GM12878 (cell line): Measurements from ENCODE around the gene PPP3CA. TPM values are rescaled to one million over a fixed set of nuclear protein-coding genes. Genes with fewer than 3 reads are reported as not detected.

Experiments used
- ATAC-seq: fragments of 200-7000 bp; cut with Tn5 transposase; 3 replicates; pipeline ENCODE4 v1.9.1; 2020; ENCODE audit warnings: mild to moderate bottlenecking, moderate library complexity
- BruUV-seq: library from RNA; stranded (reverse); fragments of 400-500 nt; replicated peaks from 2 replicates; lab custom pipeline; 2021; lab: Mats Ljungman, UMichigan
- CTCF ChIA-PET: fragments of 300-600 bp; sonication (Branson Sonifier 250); formaldehyde crosslinking; extraction: SDS; loops from one replicate; lab custom pipeline; 2021; ENCODE audit warnings: inconsistent platforms; lab: Yijun Ruan, JAX
- POLR2A ChIA-PET: fragments of 350-600 bp; formaldehyde crosslinking; extraction: SDS; loops from one replicate; lab custom pipeline; 2021; ENCODE audit warnings: inconsistent platforms; lab: Charles Lee
- RAD21 ChIA-PET: fragments of 300-600 bp; sonication (Branson Sonifier 250); formaldehyde crosslinking; loops from one replicate; lab custom pipeline; 2023; ENCODE audit warnings: antibody characterized with exemption; ENCODE audit not compliant: unreplicated experiment; lab: Charles Lee
- SMC1A ChIA-PET: fragments of 300-600 bp; sonication (Branson Sonifier 250); formaldehyde crosslinking; loops from one replicate; lab custom pipeline; 2023; ENCODE audit not compliant: unreplicated experiment, uncharacterized antibody; lab: Charles Lee
- DNase-seq: peaks from one replicate; pipeline ENCODE4 v3.0.0-alpha.2; 2011; ENCODE audit warnings: low read depth, low spot score
- FAIRE-seq: peaks from 3 replicates; lab custom pipeline; 2011; peaks lifted over from hg19 to GRCh38; lab: Jason Lieb, UNC
- H2AFZ ChIP-seq: 2 replicates; pipeline ENCODE4 v1.6.0; 2011; ENCODE audit warnings: low read depth, low read length, control low read depth; ENCODE audit not compliant: control insufficient read depth
- H3K27ac ChIP-seq: 2 replicates; pipeline ENCODE4 v1.5.1; 2011; ENCODE audit warnings: control low read depth; ENCODE audit not compliant: control insufficient read depth, insufficient read depth
- H3K27me3 ChIP-seq, 2 experiments: replicated peaks in 1 of 2; 2 replicates each; pipeline versions ENCODE4 v1.6.0 to v1.6.1; 2011; ENCODE audit warnings: low read length in 1 of 2; ENCODE audit not compliant: control insufficient read depth in 2 of 2, insufficient read depth in 2 of 2
- H3K36me3 ChIP-seq, 2 experiments: 2 replicates each; pipeline ENCODE4 v1.5.1; 2011; ENCODE audit warnings: low read length in 1 of 2; ENCODE audit not compliant: control insufficient read depth in 2 of 2, insufficient read depth in 2 of 2
- H3K4me1 ChIP-seq: 2 replicates; pipeline ENCODE4 v1.6.1; 2011; ENCODE audit warnings: mild to moderate bottlenecking, low read length, moderate library complexity, mixed read lengths; ENCODE audit not compliant: control insufficient read depth, insufficient read depth
- H3K4me2 ChIP-seq: 2 replicates; pipeline ENCODE4 v1.6.0; 2011; ENCODE audit warnings: control low read depth; ENCODE audit not compliant: control insufficient read depth, insufficient read depth
- H3K4me3 ChIP-seq: fragments of 200-600 bp; sonication (generic); 2 replicates; pipeline ENCODE4 v1.5.1; 2016
- H3K79me2 ChIP-seq: 2 replicates; pipeline ENCODE4 v1.6.0; 2011; ENCODE audit warnings: low read length; ENCODE audit not compliant: control insufficient read depth, insufficient read depth
- H3K9ac ChIP-seq: 2 replicates; pipeline ENCODE4 v1.8.0; 2011; ENCODE audit warnings: low read length, control low read depth, mixed read lengths; ENCODE audit not compliant: control insufficient read depth, insufficient read depth
- H3K9me3 ChIP-seq: replicated peaks from 3 replicates; pipeline ENCODE4 v1.5.1; 2011; ENCODE audit warnings: mild to moderate bottlenecking, low read length; ENCODE audit not compliant: control insufficient read depth, insufficient read depth
- H4K20me1 ChIP-seq: 2 replicates; pipeline ENCODE4 v1.6.0; 2011; ENCODE audit not compliant: control insufficient read depth, insufficient read depth
- ATF2 ChIP-seq: IDR thresholded peaks from 2 replicates; pipeline ENCODE4 v1.6.1; 2012; ENCODE audit warnings: low read length, inconsistent platforms
- BCL11A ChIP-seq: IDR thresholded peaks from 2 replicates; pipeline ENCODE4 v1.6.1; 2011; ENCODE audit warnings: low read depth, low read length
- CEBPZ ChIP-seq: fragments of 150-350 bp; IDR thresholded peaks from 2 replicates; pipeline ENCODE4 v1.6.1; 2016; ENCODE audit warnings: low read depth, low read length
- HCFC1 ChIP-seq: fragments of 150-350 bp; IDR thresholded peaks from 2 replicates; pipeline ENCODE4 v1.6.1; 2014; ENCODE audit warnings: low read length
- HSF1 ChIP-seq: fragments of 150-350 bp; IDR thresholded peaks from 2 replicates; pipeline ENCODE4 v1.6.1; 2014; ENCODE audit warnings: mild to moderate bottlenecking, low read depth, low read length
- KLF5 ChIP-seq: fragments of 450-650 bp; IDR thresholded peaks from 2 replicates; pipeline ENCODE4 v1.6.1; 2014; ENCODE audit warnings: mild to moderate bottlenecking; ENCODE audit not compliant: partially characterized antibody
- POLR2A ChIP-seq: IDR thresholded peaks from 2 replicates; pipeline ENCODE4 v1.6.1; 2011; ENCODE audit warnings: low read depth, mild to moderate bottlenecking, low read length
- POLR2AphosphoS2 ChIP-seq: IDR thresholded peaks from 2 replicates; pipeline ENCODE4 v1.6.1; 2011; ENCODE audit warnings: low read depth, mild to moderate bottlenecking, low read length, improper control_type of control experiment, moderate library complexity
- POLR2AphosphoS5 ChIP-seq: IDR thresholded peaks from 2 replicates; pipeline ENCODE4 v1.6.1; 2011; ENCODE audit warnings: mild to moderate bottlenecking, low read length, inconsistent platforms
- POU2F2 ChIP-seq: IDR thresholded peaks from 3 replicates; pipeline ENCODE4 v1.6.1; 2011; ENCODE audit warnings: low read depth, mild to moderate bottlenecking, low read length, borderline replicate concordance
- RELB ChIP-seq: fragments of 450-650 bp; IDR thresholded peaks from 2 replicates; pipeline ENCODE4 v1.6.1; 2017; ENCODE audit warnings: low read depth, mild to moderate bottlenecking, moderate library complexity
- SMAD1 ChIP-seq: fragments of 450-650 bp; IDR thresholded peaks from 2 replicates; pipeline ENCODE4 v1.6.1; 2018; ENCODE audit warnings: mild to moderate bottlenecking, low read depth; ENCODE audit not compliant: partially characterized antibody
- SUPT20H ChIP-seq: IDR thresholded peaks from 2 replicates; pipeline ENCODE4 v1.6.1; 2011; ENCODE audit warnings: low read depth, mild to moderate bottlenecking, low read length, moderate library complexity, borderline replicate concordance; ENCODE audit not compliant: control insufficient read depth
- ZBTB33 ChIP-seq: fragments of 450-650 bp; IDR thresholded peaks from 2 replicates; pipeline ENCODE4 v1.6.1; 2017; ENCODE audit warnings: mild to moderate bottlenecking
- WGBS: methylation state at CpG from one replicate; pipeline ENCODE4 v1.1.6; 2016; ENCODE audit warnings: low lambda C conversion rate; ENCODE audit not compliant: insufficient replicate concordance, insufficient coverage; ENCODE audit errors: missing lambda C conversion rate; 5-methylcytosine and 5-hydroxymethylcytosine counted together
- in situ Hi-C: fragments of 300-500 bp; cut with MboI; formaldehyde crosslinking; loops from 9 replicates; pipeline ENCODE4 v1.14.3; 2018; ENCODE audit warnings: mixed read lengths
- intact Hi-C: fragments of 100-400 bp; cut with micrococcal nuclease; formaldehyde crosslinking; loops from one replicate; pipeline ENCODE4 v1.14.2; 2022; ENCODE audit not compliant: unreplicated experiment
- polyA plus RNA-seq, 11 experiments: library from polyadenylated mRNA; depleted of rRNA in 4 of 11; unstranded in 6 of 11; stranded (reverse) in 5 of 11; fragments of >200 nt; fragmentation: Nextera tagmentation in 4 of 11; fragmentation: Illumina TruSeq in 1 of 11; extraction: Ambion mirVana in 4 of 11; extraction: Trizol in 1 of 11; gene quantifications; 1 replicate in 1 of 11; 2 replicates in 10 of 11; pipeline versions ENCODE4 v1.2.1 to v1.2.3, GENCODE V29; 2011 to 2016; ENCODE audit warnings: inconsistent platforms in 2 of 11, missing spikeins in 2 of 11, low read depth in 1 of 11
- total RNA-seq, 4 experiments: library from RNA; depleted of rRNA in 3 of 4; stranded (reverse); fragments of >200 nt in 3 of 4; fragmentation: Illumina TruSeq in 1 of 4; extraction: Trizol in 1 of 4; gene quantifications; 2 replicates each; pipeline versions ENCODE4 v1.2.1 to v1.2.3, GENCODE V29; 2013 to 2021

Gene PPP3CA
- total and polyA plus RNA-seq, 10 of the 15 experiments (the other 5 are each of a cell fraction or from before 2014, with no cell fraction given) = 0.33 to 9.0 (median 1.0) TPM

DNA sequence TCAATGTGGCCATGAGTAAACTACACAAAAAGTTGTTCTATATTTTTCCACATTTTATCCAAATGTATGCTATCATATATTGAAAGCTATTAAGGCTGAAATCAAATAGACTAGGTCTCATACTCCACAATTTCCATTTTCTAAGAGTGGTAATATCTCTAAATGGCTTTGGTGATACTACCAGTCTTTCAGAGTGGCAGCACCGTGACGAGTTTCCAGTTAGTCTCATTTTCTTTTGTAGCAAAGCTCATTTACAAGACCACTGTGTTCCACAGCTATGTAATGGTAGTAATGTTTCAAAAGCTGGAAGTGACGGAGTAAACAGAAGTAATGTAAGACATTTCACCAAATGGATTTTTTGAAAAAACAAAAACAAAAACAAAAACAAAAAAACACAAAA is 228.2 kb downstream of the PPP3CA start (continued):
- TF ChIP-seq POU2F2 = no peak
- no peak for TF ChIP-seq POLR2A
- TF ChIP-seq POLR2AphosphoS5 = no peak
- no peak for TF ChIP-seq SMAD1
- no peak for TF ChIP-seq HSF1

GRCh38 chr4:101118617-101119016 is 228.7 kb downstream of the PPP3CA start:
- no peaks in the 10 kb centered on the region for H3K79me2 ChIP-seq
- no peak overlapping the region for H2AFZ ChIP-seq
- intact Hi-C loops = no loop called here
- no peaks in the 10 kb centered on the region for H3K27me3 ChIP-seq
- CTCF ChIA-PET = interaction anchor here (0.7 to 1.5 kb wide), 2 partner anchors 10 to 1025 kb away, joined by 3 to 5 read pairs; no protein-coding TSS in a partner anchor
- SMC1A ChIA-PET = interaction anchor here (1.0 to 1.2 kb wide), 2 partner anchors 15 to 17 kb away, joined by 3 to 4 read pairs; no protein-coding TSS in a partner anchor
- RAD21 ChIA-PET = no interaction called here
- ATAC-seq = no peak
- no peak overlapping the region for H3K9ac ChIP-seq
- no peaks in the 10 kb centered on the region for H3K36me3 ChIP-seq
- no TSS peak for BruUV-seq
- in situ Hi-C loops = no loop called here
- H3K4me1 ChIP-seq = no peaks in the 10 kb centered on the region
- H3K9me3 ChIP-seq = no peaks in the 10 kb centered on the region
- no peak for DNase-seq
- no peak overlapping the region for H3K27ac ChIP-seq
- POLR2A ChIA-PET = no interaction called here
- H4K20me1 ChIP-seq = no peaks in the 10 kb centered on the region
- H3K4me2 ChIP-seq = no peak overlapping the region
- no peak overlapping the region for H3K4me3 ChIP-seq
- no peak for FAIRE-seq
- 42% methylated on average over 1 of the region's 1 CpG for whole genome bisulfite sequencing
- TF ChIP-seq BCL11A (no peak), KLF5 (no peak), ATF2 (no peak), POLR2AphosphoS2 (no peak), ZBTB33 (no peak), SUPT20H (no peak), RELB (no peak), CEBPZ (no peak), HCFC1 (no peak)
